ENCODE measurements around the gene CBR1. TPM values are rescaled to one million over a fixed set of nuclear protein-coding genes. Genes with fewer than 3 reads are reported as not detected.

Gene CBR1
- total and polyA plus RNA-seq, 2 of the 13 experiments (the other 11 are each of a cell fraction or from before 2014, with no cell fraction given), result 33.7 to 38.7 TPM

DNA sequence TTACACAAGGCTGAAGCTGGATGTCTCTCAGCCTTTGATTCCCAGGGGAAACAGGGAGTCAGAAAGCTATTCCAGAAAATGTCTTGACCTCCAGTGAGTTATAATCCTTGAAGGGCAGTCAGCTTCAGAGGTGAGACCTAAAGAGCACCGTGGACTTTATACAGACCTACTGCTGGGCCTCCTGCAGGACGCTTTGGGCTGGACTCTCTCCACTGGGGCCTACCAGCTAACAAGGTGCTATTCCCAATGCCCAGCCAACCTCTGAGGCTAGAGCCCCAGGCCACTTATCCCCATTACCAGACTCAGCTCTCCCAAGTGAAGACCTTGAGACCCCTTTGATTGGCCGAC lies 16.1 kb upstream of the CBR1 start:
- intact Hi-C loops (cut with micrococcal nuclease; ENCODE audit: unreplicated experiment), result no loop called here
- ChIA-PET CTCF (ENCODE audit: low intra/inter-chr PET ratio, low total read pairs) (no interaction called here), POLR2A (no interaction called here)
- no TSS peak for BruUV-seq (replicated peaks)
- FAIRE-seq (no peak), ATAC-seq (no peak), DNase-seq (ENCODE audit: low spot score) (no peak)
- Histone ChIP-seq H3K27ac (ENCODE audit: extremely low read length, insufficient read depth, low read length) (no peak overlapping the region), H2AFZ (ENCODE audit: low read length) (no peak overlapping the region), H3K79me2 (ENCODE audit: insufficient read depth, low read length) (peaks cover 3% of the 10 kb centered on the region), H3K4me2 (ENCODE audit: low read depth, low read length) (no peak overlapping the region), H3K36me3 (replicated peaks in 1 of 2; ENCODE audit: control insufficient read depth in 1 of 2, insufficient read depth in 2 of 2, low read length in 2 of 2) (peaks cover 29 to 78% of the 10 kb centered on the region in 2 experiments; a peak in 4 of 5 replicates), H3K27me3 (ENCODE audit: control insufficient read depth in 1 of 2, insufficient read depth in 2 of 2, low read length in 2 of 2) (no peaks in the 10 kb centered on the region; a peak in 1 of 5 replicates), H3K9ac (ENCODE audit: insufficient read depth, low read depth, low read length) (no peak overlapping the region), H3K4me1 (ENCODE audit: insufficient read depth, low read length) (peaks cover 19% of the 10 kb centered on the region), H3K9me3 (ENCODE audit: low read length) (no peaks in the 10 kb centered on the region), H3K4me3 (replicated peaks in 1 of 3; ENCODE audit: insufficient read depth in 1 of 3, low read depth in 2 of 3, low read length in 3 of 3) (no peak overlapping the region), H4K20me1 (ENCODE audit: insufficient read depth, low read length) (no peaks in the 10 kb centered on the region)
- WGBS (ENCODE audit: low lambda C conversion rate), result 81% methylated on average over 3 of the region's 3 CpGs
- in situ Hi-C loops (cut with HindIII; ENCODE audit: extremely low pct_ligation_motif_present, low pct_unique_long_range_greater_than_20kb), result no loop called here
- TF ChIP-seq FOXA3 (CRISPR knock-in tag; IDR thresholded peaks at IDR 0.05) (no peak), NFKBIZ (CRISPR knock-in tag; IDR thresholded peaks at IDR 0.05) (no peak), NR2F2 (IDR thresholded peaks at IDR 0.05; ENCODE audit: borderline replicate concordance, low read depth) (no peak), ZSCAN12 (CRISPR knock-in tag; IDR thresholded peaks at IDR 0.05) (no peak), ZFAT (CRISPR knock-in tag; conservative IDR thresholded peaks at IDR 0.05) (no peak), MIER3 (CRISPR knock-in tag; IDR thresholded peaks at IDR 0.05; ENCODE audit: borderline replicate concordance) (no peak), GTF2F1 (IDR thresholded peaks at IDR 0.05; ENCODE audit: low read length) (no peak), TCF12 (IDR thresholded peaks at IDR 0.05) (no peak), TCF12 (CRISPR knock-in tag; IDR thresholded peaks at IDR 0.05) (no peak), PAF1 (CRISPR knock-in tag; IDR thresholded peaks at IDR 0.05) (no peak), MIER2 (CRISPR knock-in tag; IDR thresholded peaks at IDR 0.05) (no peak), ZNF44 (CRISPR knock-in tag; IDR thresholded peaks at IDR 0.05) (no peak), HNRNPL (IDR thresholded peaks at IDR 0.05; ENCODE audit: low read depth, low read length) (no peak), ETV6 (CRISPR knock-in tag; conservative IDR thresholded peaks at IDR 0.05) (no peak), ZBTB1 (CRISPR knock-in tag; IDR thresholded peaks at IDR 0.05; ENCODE audit: borderline replicate concordance) (no peak)
- TF ChIP-seq, protein P1, sequence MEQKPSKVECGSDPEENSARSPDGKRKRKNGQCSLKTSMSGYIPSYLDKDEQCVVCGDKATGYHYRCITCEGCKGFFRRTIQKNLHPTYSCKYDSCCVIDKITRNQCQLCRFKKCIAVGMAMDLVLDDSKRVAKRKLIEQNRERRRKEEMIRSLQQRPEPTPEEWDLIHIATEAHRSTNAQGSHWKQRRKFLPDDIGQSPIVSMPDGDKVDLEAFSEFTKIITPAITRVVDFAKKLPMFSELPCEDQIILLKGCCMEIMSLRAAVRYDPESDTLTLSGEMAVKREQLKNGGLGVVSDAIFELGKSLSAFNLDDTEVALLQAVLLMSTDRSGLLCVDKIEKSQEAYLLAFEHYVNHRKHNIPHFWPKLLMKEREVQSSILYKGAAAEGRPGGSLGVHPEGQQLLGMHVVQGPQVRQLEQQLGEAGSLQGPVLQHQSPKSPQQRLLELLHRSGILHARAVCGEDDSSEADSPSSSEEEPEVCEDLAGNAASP (CRISPR knock-in tag; IDR thresholded peaks at IDR 0.05; ENCODE audit: borderline replicate concordance), result no peak
- TF ChIP-seq, protein P2, sequence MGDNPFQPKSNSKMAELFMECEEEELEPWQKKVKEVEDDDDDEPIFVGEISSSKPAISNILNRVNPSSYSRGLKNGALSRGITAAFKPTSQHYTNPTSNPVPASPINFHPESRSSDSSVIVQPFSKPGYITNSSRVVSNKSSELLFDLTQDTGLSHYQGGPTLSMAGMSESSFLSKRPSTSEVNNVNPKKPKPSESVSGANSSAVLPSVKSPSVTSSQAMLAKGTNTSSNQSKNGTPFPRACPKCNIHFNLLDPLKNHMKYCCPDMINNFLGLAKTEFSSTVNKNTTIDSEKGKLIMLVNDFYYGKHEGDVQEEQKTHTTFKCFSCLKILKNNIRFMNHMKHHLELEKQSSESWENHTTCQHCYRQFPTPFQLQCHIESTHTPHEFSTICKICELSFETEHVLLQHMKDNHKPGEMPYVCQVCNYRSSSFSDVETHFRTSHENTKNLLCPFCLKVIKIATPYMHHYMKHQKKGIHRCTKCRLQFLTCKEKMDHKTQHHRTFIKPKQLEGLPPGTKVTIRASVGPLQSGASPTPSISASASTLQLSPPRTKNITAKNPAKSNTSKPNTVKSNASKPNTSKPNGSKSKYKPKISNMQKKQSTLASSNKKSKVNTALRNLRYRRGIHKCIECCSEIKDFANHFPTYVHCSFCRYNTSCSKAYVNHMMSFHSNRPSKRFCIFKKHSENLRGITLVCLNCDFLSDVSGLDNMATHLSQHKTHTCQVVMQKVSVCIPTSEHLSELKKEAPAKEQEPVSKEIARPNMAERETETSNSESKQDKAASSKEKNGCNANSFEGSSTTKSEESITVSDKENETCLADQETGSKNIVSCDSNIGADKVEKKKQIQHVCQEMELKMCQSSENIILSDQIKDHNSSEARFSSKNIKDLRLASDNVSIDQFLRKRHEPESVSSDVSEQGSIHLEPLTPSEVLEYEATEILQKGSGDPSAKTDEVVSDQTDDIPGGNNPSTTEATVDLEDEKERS (CRISPR knock-in tag; IDR thresholded peaks at IDR 0.05), result no peak
- TF ChIP-seq, protein P3, sequence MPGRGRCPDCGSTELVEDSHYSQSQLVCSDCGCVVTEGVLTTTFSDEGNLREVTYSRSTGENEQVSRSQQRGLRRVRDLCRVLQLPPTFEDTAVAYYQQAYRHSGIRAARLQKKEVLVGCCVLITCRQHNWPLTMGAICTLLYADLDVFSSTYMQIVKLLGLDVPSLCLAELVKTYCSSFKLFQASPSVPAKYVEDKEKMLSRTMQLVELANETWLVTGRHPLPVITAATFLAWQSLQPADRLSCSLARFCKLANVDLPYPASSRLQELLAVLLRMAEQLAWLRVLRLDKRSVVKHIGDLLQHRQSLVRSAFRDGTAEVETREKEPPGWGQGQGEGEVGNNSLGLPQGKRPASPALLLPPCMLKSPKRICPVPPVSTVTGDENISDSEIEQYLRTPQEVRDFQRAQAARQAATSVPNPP (CRISPR knock-in tag; IDR thresholded peaks at IDR 0.05), result no peak
